GM19372 (cell line): ENCODE data around the gene LINGO1.

ENCODE experiments used
- ATAC-seq: cut with Tn5 transposase; IDR thresholded peaks from one replicate; pipeline ENCODE4 v1.9.1; 2021; ENCODE audit warnings: mild to moderate bottlenecking, low read depth, moderate library complexity; ENCODE audit not compliant: unreplicated experiment

Gene LINGO1

DNA sequence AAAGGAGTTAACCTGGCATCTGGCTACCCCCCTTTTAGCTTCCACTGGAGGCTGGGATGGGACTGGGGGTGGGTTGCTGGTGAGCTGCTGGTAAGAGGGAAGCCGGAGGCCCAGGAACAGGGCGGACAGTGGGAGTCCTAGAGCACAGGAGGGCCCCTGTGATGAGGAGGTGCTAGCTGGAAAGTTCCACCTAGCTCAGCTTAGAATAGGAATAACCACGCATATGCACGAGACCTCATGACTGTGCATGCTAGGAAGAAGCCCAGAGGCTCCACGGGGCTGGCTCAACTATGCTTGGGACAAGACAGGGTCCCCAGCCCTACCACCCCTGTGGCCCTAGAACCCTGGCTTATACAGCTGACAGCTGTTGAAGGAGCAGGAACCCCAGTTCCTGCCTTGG lies 34.1 kb downstream of the LINGO1 start:
- no peak for ATAC-seq

- ATAC-seq = no peak
Measured at GRCh38 chr15:77597804-77598453, 34.8 kb downstream of the LINGO1 start.

GRCh38 chr15:77596821-77597803 lies 35.6 kb downstream of the LINGO1 start:
- no peak for ATAC-seq

DNA sequence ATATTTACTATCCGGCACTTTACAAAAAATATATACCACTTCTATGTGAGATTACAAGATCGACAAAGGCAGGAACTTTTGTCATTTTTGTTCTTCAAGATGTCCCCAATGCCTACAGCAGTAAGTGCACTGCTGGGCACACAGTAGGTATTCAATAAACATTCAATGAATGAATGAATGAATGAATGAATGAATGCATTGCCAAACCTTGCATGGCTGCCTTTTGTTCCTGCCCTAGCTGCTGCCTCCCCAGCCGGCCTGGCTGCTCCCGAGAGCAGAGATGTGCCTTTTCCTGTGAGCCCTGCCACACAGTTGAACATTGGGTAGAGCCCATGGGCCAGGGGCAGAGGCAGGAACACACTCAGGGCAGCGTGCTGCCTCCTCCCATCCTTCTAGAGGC lies 37.5 kb downstream of the LINGO1 start:
- ATAC-seq = no peak

DNA sequence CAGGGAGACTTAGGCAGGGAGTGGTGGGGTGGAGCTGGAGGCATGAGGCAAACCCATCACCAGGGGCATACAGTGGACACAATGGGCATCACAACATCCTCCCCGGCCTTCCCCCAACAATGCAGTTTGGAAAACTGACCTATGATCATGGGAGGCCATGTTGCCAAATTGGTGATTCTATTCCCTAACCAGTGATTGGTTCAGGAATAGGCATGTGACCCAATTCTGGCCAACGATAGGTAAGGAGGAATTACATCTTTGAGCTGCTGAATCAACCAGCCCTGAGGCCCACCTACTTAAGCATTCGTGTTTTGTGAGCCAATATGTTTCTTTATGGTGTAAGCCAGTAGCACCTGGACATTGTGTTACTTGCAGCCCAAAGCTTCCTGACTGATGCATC lies 40.0 kb downstream of the LINGO1 start:
- no peak for ATAC-seq

- no peak for ATAC-seq
Measured at GRCh38 chr15:77591968-77592613, 40.6 kb downstream of the LINGO1 start.

DNA sequence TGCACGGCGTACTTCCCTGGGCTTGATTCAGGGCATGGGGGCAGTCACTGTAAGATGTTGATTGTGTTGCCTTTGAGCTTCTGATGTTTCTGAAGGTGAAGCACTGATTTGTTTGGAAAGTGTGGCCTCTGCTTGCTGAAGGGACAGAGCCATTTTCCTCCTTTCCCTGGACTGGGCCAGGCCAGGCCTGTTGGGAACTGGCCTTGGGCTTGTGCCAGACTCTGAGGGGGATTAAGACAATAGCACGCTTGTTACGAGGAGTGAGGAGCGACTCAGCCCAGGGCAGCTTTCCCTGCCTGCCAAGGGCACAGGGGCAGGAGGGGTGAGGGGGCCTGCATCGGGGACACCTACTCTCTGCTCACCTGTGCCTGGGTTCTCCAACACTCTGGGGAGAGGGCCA lies 42.9 kb downstream of the LINGO1 start:
- no peak for ATAC-seq

- no peak for ATAC-seq
Measured at GRCh38 chr15:77588126-77588525, 44.6 kb downstream of the LINGO1 start.

DNA sequence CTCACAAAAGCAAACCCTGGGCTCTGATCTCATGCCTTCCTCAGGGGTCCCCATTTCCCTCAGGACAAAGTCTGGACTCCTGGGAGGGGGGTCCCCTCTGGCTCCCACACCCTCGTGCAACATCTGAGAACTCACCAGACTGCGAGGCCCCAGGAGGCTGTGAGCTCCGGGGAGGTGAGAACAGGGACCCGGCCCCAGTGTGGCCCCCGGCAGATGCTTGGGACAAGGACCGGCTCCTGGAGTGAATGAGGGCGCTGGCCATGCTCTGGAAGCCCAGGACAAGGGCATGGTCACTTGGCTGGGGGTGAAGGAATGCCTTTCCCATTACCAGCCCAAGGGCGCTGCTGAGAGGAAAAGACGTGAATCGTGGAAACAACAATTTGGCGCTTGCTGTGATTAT lies 48.0 kb downstream of the LINGO1 start:
- no peak for ATAC-seq

- ATAC-seq = no peak
Measured at GRCh38 chr15:77584201-77584600, 48.5 kb downstream of the LINGO1 start.

- ATAC-seq = no peak
Measured at GRCh38 chr15:77582763-77583162, 49.9 kb downstream of the LINGO1 start.

DNA sequence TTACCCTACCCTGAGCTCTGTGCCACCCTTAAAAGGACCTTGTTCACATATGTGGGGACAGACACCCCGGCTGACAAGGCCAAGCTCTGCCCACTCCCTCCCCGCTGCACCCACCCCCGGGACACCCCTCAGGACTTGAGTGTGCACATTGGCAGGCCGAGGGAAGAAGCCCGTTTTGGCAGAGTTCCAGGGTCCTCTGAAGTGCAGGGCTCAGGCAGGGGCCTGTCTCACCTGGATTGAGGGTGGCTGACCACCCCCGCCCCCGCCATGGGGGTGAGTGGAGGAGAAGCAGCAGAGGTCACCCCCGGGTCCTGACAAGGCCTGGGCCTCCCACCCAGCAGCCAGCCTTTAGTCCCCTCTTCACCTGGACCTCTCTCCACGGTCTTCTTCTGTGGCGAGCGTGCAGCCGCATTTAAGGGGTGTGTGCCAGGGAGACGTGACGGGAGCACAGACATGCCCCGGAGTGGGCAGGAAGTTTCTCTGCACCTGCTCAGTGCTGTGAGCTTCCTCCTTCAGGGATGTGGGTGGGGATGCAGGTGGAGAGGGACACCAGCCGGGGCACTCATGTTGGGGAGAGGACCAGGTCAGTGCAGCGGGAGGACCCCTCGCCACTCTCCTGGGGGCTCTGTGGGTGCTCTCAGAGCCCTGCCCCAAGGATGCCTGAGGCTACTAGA lies 50.7 kb downstream of the LINGO1 start:
- ATAC-seq = no peak

GRCh38 chr15:77580996-77581682 lies 51.6 kb downstream of the LINGO1 start:
- no peak for ATAC-seq

- no peak for ATAC-seq
Measured at GRCh38 chr15:77579498-77580188, 53.1 kb downstream of the LINGO1 start.

- ATAC-seq = no peak
Measured at GRCh38 chr15:77578641-77579372, 53.9 kb downstream of the LINGO1 start.

- ATAC-seq = no peak
Measured at GRCh38 chr15:77577366-77577950, 55.3 kb downstream of the LINGO1 start.

DNA sequence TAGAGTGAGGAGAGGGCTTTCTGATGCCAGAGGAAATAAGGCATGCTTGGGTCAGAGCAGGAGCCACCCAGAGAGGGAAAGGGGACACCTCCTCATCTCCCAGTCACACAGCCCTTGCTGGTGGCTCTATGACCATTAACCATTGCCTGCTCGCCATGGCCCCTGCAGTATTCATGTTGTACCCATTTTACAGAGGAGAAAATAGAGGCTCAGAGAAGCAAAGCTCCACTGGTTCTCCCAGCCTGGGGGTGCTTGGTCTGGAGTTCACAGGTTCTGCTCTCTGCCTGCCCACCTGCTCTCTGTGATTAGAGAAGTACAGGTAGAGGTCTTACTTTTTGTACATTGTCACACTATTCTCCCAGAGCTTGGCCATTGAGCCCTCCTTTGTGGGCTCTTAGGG lies 56.2 kb downstream of the LINGO1 start:
- no peak for ATAC-seq

- no peak for ATAC-seq
Measured at GRCh38 chr15:77575203-77575934, 57.3 kb downstream of the LINGO1 start.
